ENCODE data around the gene NUP85. TPM values are rescaled to one million over a fixed set of nuclear protein-coding genes. Genes with fewer than 3 reads are reported as not detected.
A peak's percentile ranks its signal among the peaks of the same experiment; 100 is the strongest.
"Not testable (repeated sequence)": the region's sequence is repeated elsewhere in the genome, so short reads cannot be mapped to it uniquely, and the experiment has no call there.

The NUP85 gene
- polyA plus RNA-seq, 1 donor from 2014 or later = 32.3 TPM

- peak overlapping the region in 1 of 3 donors; percentile 89 for H3K27ac Mint-ChIP-seq
- H3K27me3 Mint-ChIP-seq = no peaks in the 10 kb centered on the region
- peaks cover 13 to 15% (median 13%) of the 10 kb centered on the region in 3 donors for H3K4me1 Mint-ChIP-seq
- H3K36me3 Mint-ChIP-seq = no peaks in the 10 kb centered on the region
- H3K4me3 Mint-ChIP-seq = peak overlapping the region in 2 of 4 donors; percentile 82 to 88
- H3K9me3 Mint-ChIP-seq = no peaks in the 10 kb centered on the region
Observed at GRCh38 chr17:75273977-75274708, 68.7 kb downstream of the NUP85 start.

- H3K27ac Mint-ChIP-seq = peak overlapping the region in 1 of 3 donors; percentile 71
- H3K4me1 Mint-ChIP-seq = peaks cover 0 to 11% (median 3%) of the 10 kb centered on the region in 3 donors
- H3K36me3 Mint-ChIP-seq = no peaks in the 10 kb centered on the region
- no peaks in the 10 kb centered on the region for H3K9me3 Mint-ChIP-seq
- no peak overlapping the region for H3K4me3 Mint-ChIP-seq
- H3K27me3 Mint-ChIP-seq = no peaks in the 10 kb centered on the region
Observed at GRCh38 chr17:75277664-75278071, 72.2 kb downstream of the NUP85 start.

- H3K27me3 Mint-ChIP-seq, H3K9me3 Mint-ChIP-seq, H3K36me3 Mint-ChIP-seq: not testable (repeated sequence)
Observed at GRCh38 chr17:75280189-75280588, 74.7 kb downstream of the NUP85 start.

GRCh38 chr17:75285123-75285522 lies 79.6 kb downstream of the NUP85 start:
- Mint-ChIP-seq H3K27ac (no peak overlapping the region), H3K27me3 (no peaks in the 10 kb centered on the region), H3K36me3 (peaks cover 1% of the 10 kb centered on the region), H3K4me3 (peak overlapping the region in 1 of 4 donors; percentile 62), H3K9me3 (no peaks in the 10 kb centered on the region), H3K4me1 (peaks cover 8 to 19% (median 16%) of the 10 kb centered on the region in 3 donors)

More at GRCh38 chr17:75280189-75280588, 74.7 kb downstream of the NUP85 start:
- H3K4me3 Mint-ChIP-seq, H3K27ac Mint-ChIP-seq, H3K4me1 Mint-ChIP-seq: not testable (repeated sequence)

Other genes starting within 250 kb of the NUP85 start
- gene HID1, start 232.9 kb upstream of the NUP85 start, polyA plus RNA-seq = 1.2 TPM
- gene CDR2L, start 218.0 kb upstream of the NUP85 start, polyA plus RNA-seq = not detected
- 53.9 TPM for gene MRPL58, start 193.0 kb upstream of the NUP85 start, polyA plus RNA-seq
- gene ATP5PD, start 158.7 kb upstream of the NUP85 start, polyA plus RNA-seq = 241 TPM
- 5.7 TPM for gene KCTD2, start 158.5 kb upstream of the NUP85 start, polyA plus RNA-seq
- gene SLC16A5, start 117.7 kb upstream of the NUP85 start, polyA plus RNA-seq = 3.0 TPM
- 4.5 TPM for gene ARMC7, start 95.7 kb upstream of the NUP85 start, polyA plus RNA-seq
- 150 TPM for gene NT5C, start 73.9 kb upstream of the NUP85 start, polyA plus RNA-seq
- gene JPT1, start 51.2 kb upstream of the NUP85 start, polyA plus RNA-seq = 150 TPM
- gene SUMO2, start 22.7 kb upstream of the NUP85 start, polyA plus RNA-seq = 391 TPM
- 27.8 TPM for gene GGA3, start 55.9 kb downstream of the NUP85 start, polyA plus RNA-seq
- 101 TPM for gene MRPS7, start 56.2 kb downstream of the NUP85 start, polyA plus RNA-seq
- 103 TPM for gene MIF4GD, start 65.6 kb downstream of the NUP85 start, polyA plus RNA-seq
- gene SLC25A19, start 83.8 kb downstream of the NUP85 start, polyA plus RNA-seq = 22.0 TPM
- gene GRB2, start 200.0 kb downstream of the NUP85 start, polyA plus RNA-seq = 333 TPM